Femur (tissue), 1 donor: Measurements from ENCODE around the gene CTBP1.

ENCODE experiments used
- DNase-seq: peaks from one replicate; pipeline ENCODE4 v3.0.0-alpha.2; 2017

CTBP1 gene

GRCh38 chr4:1171311-1172227 lies 77.4 kb downstream of the CTBP1 start:
- DNase-seq = no peak

GRCh38 chr4:1170976-1171310 lies 78.0 kb downstream of the CTBP1 start:
- DNase-seq = no peak

- no peak for DNase-seq
Observed at GRCh38 chr4:1170156-1170975, 78.6 kb downstream of the CTBP1 start.

- no peak for DNase-seq
Observed at GRCh38 chr4:1169691-1170096, 79.2 kb downstream of the CTBP1 start.

- no peak for DNase-seq
Observed at GRCh38 chr4:1169171-1169671, 79.7 kb downstream of the CTBP1 start.

- DNase-seq = no peak
Observed at GRCh38 chr4:1168191-1169101, 80.5 kb downstream of the CTBP1 start.

GRCh38 chr4:1167244-1167949 lies 81.5 kb downstream of the CTBP1 start:
- DNase-seq = peak; percentile 86

- DNase-seq = no peak
Observed at GRCh38 chr4:1166509-1167243, 82.3 kb downstream of the CTBP1 start.

- no peak for DNase-seq
Observed at GRCh38 chr4:1164956-1165545, 83.9 kb downstream of the CTBP1 start.

- DNase-seq = no peak
Observed at GRCh38 chr4:1164444-1164843, 84.5 kb downstream of the CTBP1 start.

- DNase-seq = no peak
Observed at GRCh38 chr4:1164040-1164439, 84.9 kb downstream of the CTBP1 start.
